ENCODE data around the gene ECT2. TPM values are rescaled to one million over a fixed set of nuclear protein-coding genes. Genes with fewer than 3 reads are reported as not detected.
"Not testable (repeated sequence)": the region's sequence is repeated elsewhere in the genome, so short reads cannot be mapped to it uniquely, and the experiment has no call there.

The ECT2 gene, protein sequence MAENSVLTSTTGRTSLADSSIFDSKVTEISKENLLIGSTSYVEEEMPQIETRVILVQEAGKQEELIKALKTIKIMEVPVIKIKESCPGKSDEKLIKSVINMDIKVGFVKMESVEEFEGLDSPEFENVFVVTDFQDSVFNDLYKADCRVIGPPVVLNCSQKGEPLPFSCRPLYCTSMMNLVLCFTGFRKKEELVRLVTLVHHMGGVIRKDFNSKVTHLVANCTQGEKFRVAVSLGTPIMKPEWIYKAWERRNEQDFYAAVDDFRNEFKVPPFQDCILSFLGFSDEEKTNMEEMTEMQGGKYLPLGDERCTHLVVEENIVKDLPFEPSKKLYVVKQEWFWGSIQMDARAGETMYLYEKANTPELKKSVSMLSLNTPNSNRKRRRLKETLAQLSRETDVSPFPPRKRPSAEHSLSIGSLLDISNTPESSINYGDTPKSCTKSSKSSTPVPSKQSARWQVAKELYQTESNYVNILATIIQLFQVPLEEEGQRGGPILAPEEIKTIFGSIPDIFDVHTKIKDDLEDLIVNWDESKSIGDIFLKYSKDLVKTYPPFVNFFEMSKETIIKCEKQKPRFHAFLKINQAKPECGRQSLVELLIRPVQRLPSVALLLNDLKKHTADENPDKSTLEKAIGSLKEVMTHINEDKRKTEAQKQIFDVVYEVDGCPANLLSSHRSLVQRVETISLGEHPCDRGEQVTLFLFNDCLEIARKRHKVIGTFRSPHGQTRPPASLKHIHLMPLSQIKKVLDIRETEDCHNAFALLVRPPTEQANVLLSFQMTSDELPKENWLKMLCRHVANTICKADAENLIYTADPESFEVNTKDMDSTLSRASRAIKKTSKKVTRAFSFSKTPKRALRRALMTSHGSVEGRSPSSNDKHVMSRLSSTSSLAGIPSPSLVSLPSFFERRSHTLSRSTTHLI
- 10 to 100 TPM in 1 of 2 donors, 1 to 10 TPM in 1; 7.0 to 11.4 TPM for total RNA-seq
- long read RNA-seq, donor 1: 0 reads
- long read RNA-seq, donor 2: 0 reads

DNA sequence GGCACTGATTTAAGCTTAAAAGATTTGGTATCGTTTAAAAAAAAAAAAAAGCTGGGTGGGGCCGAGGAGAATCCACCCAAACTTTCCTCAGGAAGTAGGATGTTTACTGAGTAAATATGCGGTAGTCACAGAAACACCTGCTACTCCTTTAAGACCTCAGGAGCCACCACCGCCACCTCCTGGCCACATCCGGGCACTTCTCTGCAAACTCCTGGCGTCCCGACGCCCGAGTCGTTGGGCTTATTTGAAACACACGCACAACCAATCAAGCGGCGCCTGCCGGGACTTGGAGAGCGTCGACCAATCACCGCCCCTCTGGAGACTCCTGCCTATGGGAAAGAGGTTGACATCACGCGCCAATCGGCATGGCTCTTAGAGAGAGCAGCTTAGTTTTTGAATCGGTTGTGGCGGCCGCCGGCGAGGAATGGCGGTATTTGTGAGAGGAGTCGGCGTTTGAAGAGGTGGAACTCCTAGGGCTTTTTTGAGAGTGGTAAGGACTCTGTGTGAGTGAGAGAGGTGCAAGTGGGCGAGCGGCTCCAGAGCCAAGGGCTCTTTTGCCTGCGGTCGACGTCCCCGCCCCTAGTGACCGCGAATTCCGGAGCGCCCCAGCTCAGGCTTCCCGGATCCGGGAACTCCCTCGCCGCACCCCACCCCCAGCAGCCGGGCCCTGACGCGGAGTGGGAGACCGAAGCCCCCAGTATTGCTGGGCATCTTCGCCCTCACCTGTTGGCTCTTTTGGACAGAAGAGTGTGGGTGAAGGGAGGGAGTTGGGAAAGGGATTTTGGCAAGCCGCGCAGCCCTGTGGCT, at the start of gene ECT2:
Gene ECT2 (plus strand): TSS at position 359 of the 807 bp plus-strand sequence. CDS start 3,805 bp downstream, outside the sequence.
- peak; percentile 100 for DNase-seq (ENCODE audit: low spot score)
- intact Hi-C loops (cut with DNase I): no loop called here

DNA sequence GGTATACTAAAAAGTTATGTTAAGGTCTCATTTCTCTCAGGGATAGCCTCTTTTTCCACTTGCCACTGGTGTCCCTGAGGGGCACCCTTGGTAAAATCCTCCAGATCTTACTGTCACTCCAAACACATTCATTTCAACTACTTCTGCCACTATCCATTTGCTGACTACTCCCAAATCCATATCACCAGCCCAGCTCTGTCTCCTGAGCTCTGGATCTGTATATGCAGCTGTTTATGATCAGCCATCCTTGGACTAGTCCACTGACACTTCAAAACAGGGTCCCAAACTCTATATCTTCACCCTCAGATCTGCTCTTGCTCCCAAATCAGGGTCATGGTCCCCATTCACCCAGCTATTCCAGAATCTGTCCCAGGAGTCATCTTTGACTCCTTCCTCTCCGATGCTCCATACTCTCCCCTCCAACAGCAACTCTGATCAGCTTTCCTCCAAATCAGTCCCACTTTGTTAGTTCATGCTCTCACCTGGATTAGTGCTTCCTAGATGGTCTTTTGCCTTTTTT, 49.5 kb upstream of the ECT2 start:
- no peak for DNase-seq (ENCODE audit: low spot score)
- intact Hi-C loops (cut with DNase I): no loop called here

DNA sequence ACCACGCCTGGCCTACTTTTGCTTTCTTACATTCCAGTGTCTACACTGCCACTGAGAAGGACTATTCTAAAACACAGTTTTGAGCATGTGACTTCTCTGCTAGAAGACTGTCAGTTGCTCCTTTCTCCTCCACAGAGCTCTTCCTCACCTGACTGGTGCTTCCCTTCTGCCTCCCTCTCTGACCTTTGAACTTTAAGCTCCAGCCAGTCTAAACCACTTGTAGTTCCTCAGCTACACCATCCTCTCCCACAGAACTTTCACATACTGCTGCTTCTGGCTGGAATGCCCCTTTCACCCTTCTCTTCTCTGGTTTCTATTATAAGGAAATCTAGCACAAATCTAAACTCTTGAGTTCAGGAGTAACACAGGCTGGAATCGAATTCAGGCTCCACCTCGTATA, 48.8 kb upstream of the ECT2 start:
- no peak for DNase-seq (ENCODE audit: low spot score)
- intact Hi-C loops (cut with DNase I): no loop called here

DNA sequence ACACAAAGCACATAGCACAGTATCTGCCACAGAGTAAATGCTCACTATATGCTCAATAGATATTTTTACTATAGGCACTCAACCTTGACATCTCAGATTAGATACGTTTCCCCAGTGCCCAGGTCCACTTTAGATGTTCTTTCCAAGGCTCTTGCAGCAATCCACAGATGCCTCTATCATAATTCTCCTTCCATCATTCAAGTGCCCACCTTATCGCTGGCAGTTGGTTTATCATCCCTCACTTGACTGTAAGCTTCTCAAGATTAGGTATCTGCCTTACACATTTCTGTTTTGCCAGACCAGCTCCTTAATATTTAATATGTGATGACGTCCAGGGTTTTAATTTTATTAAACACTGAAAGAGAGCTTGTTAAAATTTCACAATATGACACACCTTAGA, 48.3 kb upstream of the ECT2 start:
- intact Hi-C loops (cut with DNase I): no loop called here
- DNase-seq (ENCODE audit: low spot score): no peak

DNA sequence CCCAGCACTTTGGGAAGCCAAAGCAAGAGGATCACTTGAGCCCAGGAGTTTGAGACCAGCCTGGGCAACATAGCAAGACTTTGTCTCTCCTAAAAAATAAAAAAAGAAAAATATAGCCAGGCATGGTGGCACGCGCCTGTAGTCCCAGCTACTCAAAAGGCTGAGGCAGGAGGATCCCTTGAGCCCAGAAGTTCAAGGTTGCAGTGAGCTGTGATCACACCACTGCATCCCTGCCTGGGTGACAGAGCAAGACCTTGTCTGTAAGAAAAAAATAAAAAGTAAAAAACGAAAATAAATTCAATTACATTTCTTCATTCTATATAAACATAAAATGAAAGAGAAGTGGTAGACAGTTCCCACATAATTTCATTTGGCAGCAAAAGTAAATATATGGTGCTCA, 47.8 kb upstream of the ECT2 start:
- intact Hi-C loops (cut with DNase I); DNase-seq (ENCODE audit: low spot score): not testable (repeated sequence)

DNA sequence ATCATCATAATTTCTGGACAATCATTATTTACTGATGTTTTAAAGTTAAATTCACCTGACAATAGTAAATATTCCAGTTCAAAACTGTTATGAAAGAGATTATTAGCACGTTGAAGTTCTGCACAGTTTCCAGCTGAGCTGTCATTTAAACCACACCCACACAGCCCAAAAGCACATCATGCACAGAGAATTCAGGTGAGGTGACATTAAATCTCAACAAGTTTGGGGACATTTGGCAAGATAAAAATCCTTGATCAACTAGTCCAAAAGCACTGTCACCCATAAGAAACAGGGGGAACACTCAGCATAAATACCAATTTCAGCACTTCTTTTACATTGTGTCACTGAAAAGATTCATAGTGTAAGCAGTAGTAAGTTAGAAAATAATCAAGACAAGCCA, 46.5 kb upstream of the ECT2 start:
- intact Hi-C loops (cut with DNase I): no loop called here

DNA sequence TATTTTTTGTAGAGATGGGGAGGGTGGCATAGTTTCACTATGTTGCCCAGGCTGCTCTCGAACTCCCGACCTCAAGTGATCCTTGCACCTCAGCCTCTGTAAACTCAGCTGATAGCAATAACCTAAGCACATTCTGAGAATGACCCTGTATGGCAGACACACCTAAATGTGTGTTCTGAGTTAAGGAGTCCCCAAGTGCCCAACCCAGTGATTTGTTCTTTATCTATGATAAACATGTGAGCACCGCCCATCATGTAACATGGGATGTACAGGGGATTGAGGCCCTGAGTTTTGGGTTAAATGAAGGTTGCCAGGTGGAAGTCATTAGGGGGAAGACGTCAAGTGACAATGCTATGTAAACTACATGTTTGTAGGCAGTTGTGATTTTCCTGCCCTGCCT, 45.4 kb upstream of the ECT2 start:
- no peak for DNase-seq (ENCODE audit: low spot score)
- intact Hi-C loops (cut with DNase I): no loop called here

More for the DNA sequence above, 46.5 kb upstream of the ECT2 start:
- DNase-seq (ENCODE audit: low spot score): no peak

DNA sequence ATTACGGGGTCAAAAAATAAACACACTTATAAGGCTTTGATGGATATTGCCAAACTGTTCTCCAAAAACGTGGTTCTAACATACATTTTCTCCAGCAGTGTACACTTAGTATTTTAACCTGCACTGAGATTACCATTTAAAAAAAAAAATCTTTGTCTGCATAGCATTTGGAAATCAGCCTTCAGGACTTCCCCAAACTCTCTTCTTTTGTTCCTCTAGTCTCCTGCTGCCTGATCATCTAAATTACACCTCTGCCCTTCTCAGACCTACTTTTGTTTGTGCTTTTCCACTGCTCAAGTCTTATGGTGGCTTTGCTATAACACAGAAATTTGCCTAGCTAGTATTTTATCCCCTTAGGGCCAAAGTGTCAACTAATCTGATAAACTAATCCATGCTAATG, 43.5 kb upstream of the ECT2 start:
- intact Hi-C loops (cut with DNase I): no loop called here
- no peak for DNase-seq (ENCODE audit: low spot score)

DNA sequence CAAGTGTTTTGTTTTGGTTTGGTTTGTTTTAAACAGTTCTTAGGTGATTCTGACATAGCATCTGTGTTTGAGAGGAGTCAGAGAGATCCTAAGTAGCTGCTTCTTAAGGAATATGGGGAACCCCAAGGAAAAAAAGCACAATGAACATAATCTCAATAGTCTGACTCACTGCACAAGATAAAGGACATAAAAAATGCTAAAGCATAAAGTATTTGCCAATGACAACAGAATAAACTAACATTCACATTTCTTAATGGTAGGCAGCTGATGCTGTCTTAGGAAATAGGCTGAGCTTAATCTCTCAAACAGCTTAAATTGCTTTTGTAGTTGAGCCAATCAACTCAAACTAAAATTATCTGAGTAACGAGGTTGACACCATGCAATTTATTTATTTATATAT, 42.6 kb upstream of the ECT2 start:
- intact Hi-C loops (cut with DNase I): no loop called here
- DNase-seq (ENCODE audit: low spot score): no peak

DNA sequence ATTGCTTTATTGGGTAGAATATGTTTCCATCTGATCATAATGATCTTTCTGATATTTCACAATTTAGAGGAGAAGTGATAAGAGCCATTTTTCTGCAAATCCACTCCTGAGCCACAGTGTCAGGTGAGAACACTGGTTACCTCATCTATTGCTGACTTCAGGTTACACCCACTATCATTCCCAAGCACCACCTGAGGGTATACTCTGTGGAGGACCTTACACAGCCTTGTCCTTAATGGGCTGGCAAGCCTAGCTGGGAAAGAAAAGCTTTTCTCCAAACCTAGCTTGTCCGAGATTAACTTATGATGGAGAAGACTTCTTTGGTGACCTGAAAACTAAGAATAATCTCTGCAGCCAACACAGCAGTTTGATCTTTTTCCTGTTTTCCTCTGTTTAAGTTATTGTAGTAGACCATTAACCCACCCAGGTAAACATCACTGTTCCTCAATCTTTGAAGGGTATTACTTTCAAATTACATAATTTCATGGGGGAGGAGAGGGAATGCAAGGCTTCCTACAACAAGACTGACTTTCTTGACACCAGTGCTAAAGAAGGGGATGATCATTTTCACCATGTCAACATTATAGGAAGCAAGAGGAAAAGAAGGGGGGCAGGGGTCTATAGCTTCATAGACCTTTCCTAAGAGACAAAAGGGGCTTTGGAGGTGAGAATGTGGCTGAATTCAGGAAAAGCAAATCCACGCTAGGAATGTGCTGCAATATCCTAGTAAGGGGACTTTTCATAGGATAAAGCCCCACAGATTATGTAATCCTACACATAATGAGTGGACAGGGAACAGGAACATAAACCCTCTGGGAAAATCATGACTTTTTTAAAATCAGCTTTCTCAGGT, 41.4 kb upstream of the ECT2 start:
- DNase-seq (ENCODE audit: low spot score): no peak
- intact Hi-C loops (cut with DNase I): no loop called here

DNA sequence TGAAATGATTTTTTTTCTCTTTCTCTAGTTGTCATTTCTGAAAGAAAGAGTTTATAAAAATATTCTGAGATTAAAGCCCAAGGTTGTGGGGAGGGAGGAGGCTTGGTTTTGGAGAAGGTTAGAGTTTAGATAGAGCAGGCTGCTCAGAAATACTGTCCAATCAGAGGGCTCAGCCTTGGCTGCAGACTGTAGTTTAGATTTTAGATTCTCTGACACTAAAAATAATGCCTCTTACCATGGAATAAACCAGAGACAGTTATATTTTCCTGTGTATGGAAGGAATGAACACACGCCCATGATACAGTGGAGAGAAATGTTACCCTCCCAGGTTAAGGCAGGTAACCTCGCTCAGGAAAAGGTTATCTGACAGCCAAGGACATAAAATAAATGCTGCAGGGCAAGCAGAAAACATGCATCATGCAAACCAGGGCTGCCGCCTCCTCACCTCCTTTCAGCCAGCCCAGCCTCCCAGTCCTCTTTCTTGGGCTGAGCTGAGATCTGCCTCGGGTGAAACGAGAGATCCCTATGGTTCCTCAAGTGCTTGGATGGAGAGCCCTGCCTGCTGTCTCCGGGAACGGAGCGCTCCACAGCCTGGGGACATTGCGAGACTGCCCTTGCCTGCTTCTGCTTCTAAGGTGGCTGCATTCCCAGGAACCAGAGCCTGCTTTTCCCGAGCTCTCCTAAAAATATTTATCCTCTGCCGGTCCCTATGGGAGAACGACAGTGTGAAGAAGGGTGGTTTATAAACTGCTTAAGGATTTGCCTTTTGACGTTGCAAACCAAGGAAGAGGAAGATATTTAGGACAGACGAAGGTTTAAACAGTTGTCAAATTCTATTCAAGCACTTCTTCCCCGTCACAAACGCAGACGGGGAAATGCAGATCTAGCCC, 40.5 kb upstream of the ECT2 start:
- peak; percentile 82 for DNase-seq (ENCODE audit: low spot score)
- intact Hi-C loops (cut with DNase I): no loop called here

DNA sequence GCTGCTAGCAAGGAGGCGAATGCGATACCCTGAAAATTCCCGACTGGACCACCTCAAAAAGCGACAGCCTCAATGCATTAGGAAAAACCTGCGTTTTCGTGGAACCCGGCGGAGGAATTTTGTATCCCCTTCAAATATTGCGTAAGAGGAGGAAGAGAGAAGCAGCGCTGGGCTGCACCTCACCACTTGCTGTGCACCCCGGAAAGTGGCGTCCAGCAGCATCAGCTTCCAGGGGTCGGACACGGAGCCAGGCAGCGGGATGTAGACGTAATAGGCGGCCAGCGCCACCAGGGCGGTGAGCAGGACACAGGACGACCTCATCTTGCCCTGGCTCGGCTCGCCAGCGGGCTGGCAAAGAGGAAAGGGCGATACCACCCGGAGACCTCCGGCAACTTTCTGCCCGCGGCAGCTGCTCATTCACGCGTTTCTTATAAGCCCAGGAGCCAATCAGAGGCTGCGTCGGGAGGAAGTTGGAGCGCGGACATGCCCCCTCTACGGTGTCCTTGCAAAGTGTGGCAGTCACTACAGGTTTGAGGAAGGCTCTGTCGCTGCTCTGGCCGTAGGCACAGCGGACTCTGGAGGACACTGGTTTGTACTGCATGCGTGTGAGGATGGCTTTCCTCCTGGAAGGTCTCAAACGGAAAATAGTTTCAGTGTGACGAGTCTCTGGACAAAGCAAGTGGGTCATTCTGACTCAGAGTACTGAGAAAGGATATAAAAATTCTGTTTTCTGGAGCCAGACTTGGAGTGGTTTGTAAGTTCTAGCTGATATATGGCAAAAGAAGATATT, 39.7 kb upstream of the ECT2 start, which contains the start of gene NCEH1:
Gene NCEH1 (minus strand): TSS at position 404 of the 790 bp plus-strand sequence. CDS start 83 bp downstream, at position 321.
- intact Hi-C loops (cut with DNase I): no loop called here

DNA sequence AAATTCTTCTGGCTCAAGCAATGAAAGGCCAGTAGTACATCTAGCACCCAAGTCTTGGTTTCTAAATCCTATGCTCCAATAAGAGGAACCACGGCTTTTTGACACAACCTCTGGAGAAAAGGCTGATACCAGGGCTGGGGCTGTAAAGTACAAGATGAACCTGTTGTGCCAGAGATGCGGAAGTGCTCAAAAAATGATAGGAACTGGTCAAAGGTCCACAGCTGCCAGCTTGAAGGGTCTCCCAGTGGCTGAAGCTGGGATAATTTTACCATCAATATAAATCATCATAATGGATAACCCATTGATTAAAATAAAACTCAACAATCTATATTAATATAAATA, 39.1 kb upstream of the ECT2 start:
- intact Hi-C loops (cut with DNase I): no loop called here
- no peak for DNase-seq (ENCODE audit: low spot score)

More for the DNA sequence above, 39.7 kb upstream of the ECT2 start, which contains the start of gene NCEH1:
- peak; percentile 96 for DNase-seq (ENCODE audit: low spot score)

DNA sequence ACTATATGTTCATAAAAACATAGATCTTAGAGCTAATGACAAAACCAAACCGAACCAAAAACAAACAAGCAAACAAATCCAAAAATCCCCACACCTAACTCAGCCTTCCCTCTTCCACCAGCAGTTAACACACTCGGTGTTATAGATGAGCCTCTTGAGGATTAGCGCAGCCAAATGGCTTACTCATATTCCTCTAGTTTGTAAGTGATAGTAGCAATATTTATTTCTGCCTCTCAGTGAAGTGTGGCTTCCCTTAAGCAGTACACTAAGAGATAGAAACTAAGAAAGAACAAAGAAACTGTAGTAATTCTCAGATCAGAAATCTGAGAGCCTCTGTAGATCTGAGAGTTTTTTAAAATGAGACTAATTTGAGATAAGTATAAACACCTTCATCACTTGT, 37.2 kb upstream of the ECT2 start:
- DNase-seq (ENCODE audit: low spot score): no peak
- intact Hi-C loops (cut with DNase I): no loop called here

DNA sequence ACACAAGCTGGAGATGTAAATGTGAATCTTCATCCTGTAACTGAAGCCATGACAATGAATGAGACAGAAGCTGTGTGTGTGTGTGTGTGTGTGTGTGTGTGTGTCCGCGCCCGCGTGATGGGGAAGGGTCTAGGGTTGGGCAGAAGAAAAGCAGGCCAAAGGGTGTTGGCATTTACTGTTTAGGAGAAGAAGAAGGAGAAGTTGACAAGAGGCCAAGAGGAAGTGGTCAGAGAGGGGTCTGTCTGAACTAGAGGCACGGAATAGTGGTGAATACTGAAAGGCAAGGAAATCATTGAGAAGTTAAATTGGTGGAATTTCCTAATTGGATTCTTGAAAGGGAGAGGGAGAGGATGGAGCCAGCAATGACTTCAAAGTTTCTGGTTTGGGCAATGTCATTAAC, 34.0 kb upstream of the ECT2 start:
- intact Hi-C loops (cut with DNase I): no loop called here
- DNase-seq (ENCODE audit: low spot score): no peak

DNA sequence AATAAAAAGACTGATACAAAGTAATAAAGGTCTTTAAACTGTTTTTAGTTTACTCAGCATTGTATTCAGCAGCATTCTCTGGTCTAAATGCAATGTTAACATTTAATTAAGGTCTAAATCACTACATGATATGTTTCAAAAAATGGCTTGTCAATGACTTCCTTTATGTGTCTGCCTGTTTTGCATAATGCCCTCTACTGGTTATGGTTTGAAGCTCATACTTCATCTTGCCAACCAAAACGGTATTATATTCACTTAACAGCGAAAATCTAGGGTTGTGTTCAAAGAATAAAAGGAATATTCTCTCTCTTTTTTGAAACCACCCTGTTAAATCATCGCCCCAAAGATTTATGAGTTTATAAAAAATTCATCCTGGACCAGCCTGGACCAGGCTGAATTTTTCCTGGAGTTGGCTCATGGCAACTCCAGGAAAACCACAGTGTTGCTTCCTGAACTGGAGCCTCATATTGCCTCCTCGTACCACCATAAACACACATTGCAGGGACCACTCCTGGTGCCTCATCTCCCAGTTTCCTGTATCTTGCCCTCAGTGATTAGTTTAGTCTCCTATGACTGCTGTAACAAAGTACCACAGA, 32.9 kb upstream of the ECT2 start:
- DNase-seq (ENCODE audit: low spot score): no peak
- intact Hi-C loops (cut with DNase I): no loop called here
